IPS DF 6.9 (cell line): ENCODE data around the gene SH3TC1.

Source experiments
- DNase-seq: peaks from one replicate; pipeline ENCODE4 v3.0.0-alpha.2; 2013; ENCODE audit warnings: low read depth, low spot score
- H3K27ac ChIP-seq: one replicate; pipeline ENCODE4 v1.5.1; 2013; ENCODE audit warnings: low read length, control low read depth
- H3K27me3 ChIP-seq: 2 replicates; pipeline ENCODE4 v1.6.1; 2013; ENCODE audit warnings: mild to moderate bottlenecking, low read length; ENCODE audit not compliant: control insufficient read depth, insufficient read depth
- H3K36me3 ChIP-seq: 2 replicates; pipeline ENCODE4 v1.6.1; 2013; ENCODE audit warnings: low read length; ENCODE audit not compliant: control insufficient read depth, insufficient read depth
- H3K4me1 ChIP-seq: 2 replicates; pipeline ENCODE4 v1.6.1; 2013; ENCODE audit warnings: low read length; ENCODE audit not compliant: control insufficient read depth, insufficient read depth
- H3K4me3 ChIP-seq: 2 replicates; pipeline ENCODE4 v1.5.1; 2013; ENCODE audit warnings: mild to moderate bottlenecking, low read length
- H3K9me3 ChIP-seq: 2 replicates; pipeline ENCODE4 v1.6.1; 2013; ENCODE audit warnings: low read length, inconsistent platforms; ENCODE audit not compliant: control insufficient read depth, insufficient read depth
- WGBS: extraction: QIAGEN DNeasy Blood & Tissue Kit; methylation state at CpG from one replicate; pipeline ENCODE4 v1.1.7; 2013; ENCODE audit warnings: mixed read lengths, missing lambda C conversion rate; ENCODE audit not compliant: insufficient read length, insufficient coverage; 5-methylcytosine and 5-hydroxymethylcytosine counted together

Gene SH3TC1

DNA sequence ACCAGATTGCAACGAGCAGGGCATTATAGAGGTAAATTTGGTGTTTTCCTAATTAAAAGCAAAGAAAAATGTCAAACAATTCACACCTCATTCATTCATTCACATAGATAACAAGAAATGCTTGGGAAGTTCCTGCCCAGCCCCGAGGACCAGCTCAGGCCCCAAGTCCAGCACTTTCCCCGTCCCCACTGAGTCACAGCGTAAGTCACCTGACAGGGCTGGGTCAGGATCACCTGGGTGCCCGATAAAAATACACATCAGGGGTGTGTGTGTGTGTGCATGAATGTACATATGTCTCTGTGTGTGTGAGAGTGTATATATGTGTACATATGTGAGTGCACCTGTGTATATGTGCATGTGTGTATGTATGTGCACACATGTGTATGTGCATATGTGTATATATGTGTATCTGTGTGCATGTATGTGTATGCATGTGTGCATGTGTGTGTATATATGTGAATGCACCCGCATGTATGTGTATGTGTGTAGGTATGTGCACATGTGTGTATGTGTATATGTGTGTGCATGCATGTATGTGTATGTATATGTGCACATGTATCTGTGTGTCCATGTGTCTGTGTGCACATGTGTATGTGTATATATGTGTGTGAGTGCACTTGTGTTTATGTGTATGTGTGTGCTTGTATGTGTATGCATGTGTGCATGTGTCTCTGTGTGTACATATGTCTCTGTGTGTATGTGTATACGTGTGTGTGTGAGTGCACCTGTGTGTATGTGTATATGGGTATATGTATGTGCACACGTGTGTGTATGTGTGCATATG is 18.6 kb upstream of the SH3TC1 start:
- Histone ChIP-seq H3K27me3 (no peaks in the 10 kb centered on the region), H3K4me3 (no peak overlapping the region), H3K27ac (no peak overlapping the region), H3K36me3 (no peaks in the 10 kb centered on the region), H3K9me3 (no peaks in the 10 kb centered on the region), H3K4me1 (no peaks in the 10 kb centered on the region)
- WGBS, result no CpG with 5 or more reads among the region's 8 CpGs
- no peak for DNase-seq

DNA sequence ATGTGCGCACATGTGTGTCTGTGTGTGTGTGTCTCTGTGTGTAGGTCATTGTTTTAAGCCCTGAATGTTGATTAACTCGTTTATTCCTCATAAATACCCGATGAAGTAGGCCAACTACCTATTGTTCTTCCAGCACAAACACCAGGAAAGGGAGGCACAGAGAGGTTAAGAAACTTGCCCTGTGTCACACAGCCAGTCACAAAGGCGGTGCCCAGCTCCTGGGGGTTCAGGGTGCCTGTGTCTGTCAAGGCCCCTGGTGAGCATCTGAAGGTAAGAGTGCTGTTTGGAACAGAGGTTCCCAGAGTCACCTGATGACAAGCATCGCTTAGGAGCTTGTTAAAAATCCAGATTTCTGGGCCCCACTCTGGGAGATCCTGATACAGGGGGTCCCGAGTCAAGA is 18.0 kb upstream of the SH3TC1 start:
- no peak for DNase-seq
- no peaks in the 10 kb centered on the region for H3K27me3 ChIP-seq
- WGBS, result no CpG with 5 or more reads among the region's 6 CpGs
- no peaks in the 10 kb centered on the region for H3K36me3 ChIP-seq
- H3K27ac ChIP-seq, result no peak overlapping the region
- no peaks in the 10 kb centered on the region for H3K4me1 ChIP-seq
- no peak overlapping the region for H3K4me3 ChIP-seq
- H3K9me3 ChIP-seq, result no peaks in the 10 kb centered on the region

DNA sequence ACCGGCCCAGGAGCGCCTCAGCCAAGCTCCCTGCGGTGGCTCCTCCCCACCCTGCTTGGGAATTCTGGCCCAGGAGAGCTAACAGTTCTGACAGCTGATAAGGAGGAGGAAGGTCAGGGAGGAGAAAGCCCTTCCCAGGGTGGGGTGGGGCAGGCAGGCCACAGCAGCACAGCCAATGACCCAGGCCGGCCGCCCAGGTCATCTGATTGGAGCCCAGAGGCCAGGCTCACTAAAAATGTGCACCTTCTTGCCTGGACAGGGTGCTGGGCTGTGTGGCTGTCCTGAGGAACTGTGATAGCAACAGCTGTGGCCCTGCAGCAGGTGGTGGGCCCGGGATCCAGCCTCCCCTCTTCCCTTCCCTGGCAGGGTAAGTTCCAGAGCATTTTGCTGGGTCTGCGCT is 17.2 kb upstream of the SH3TC1 start:
- no peaks in the 10 kb centered on the region for H3K36me3 ChIP-seq
- no CpG with 5 or more reads among the region's 7 CpGs for WGBS
- no peaks in the 10 kb centered on the region for H3K9me3 ChIP-seq
- DNase-seq, result no peak
- H3K4me1 ChIP-seq, result no peaks in the 10 kb centered on the region
- H3K27ac ChIP-seq, result no peak overlapping the region
- H3K4me3 ChIP-seq, result no peak overlapping the region
- no peaks in the 10 kb centered on the region for H3K27me3 ChIP-seq

DNA sequence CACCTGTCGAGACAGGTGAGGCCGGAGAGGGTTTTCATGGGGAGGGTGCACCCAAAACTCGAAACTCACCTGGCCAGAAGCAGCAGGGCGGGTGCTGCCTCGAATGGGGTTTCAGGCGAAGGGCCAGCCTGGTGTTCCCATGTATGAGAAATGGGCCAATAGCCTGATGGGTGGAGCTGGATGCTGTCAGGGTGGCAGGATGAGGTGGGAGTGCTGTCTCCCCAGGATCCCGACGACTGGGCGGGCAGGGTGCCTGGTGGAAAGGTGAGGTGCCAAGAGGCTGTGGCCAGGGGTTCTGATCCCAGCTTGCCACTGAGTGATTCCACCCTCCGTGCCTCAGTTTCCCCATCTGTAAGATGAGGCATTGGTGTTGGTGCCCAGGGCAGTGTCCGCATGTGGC is 16.8 kb upstream of the SH3TC1 start:
- DNase-seq, result no peak
- H3K36me3 ChIP-seq, result no peaks in the 10 kb centered on the region
- no peaks in the 10 kb centered on the region for H3K4me1 ChIP-seq
- H3K4me3 ChIP-seq, result no peak overlapping the region
- H3K27ac ChIP-seq, result no peak overlapping the region
- no peaks in the 10 kb centered on the region for H3K9me3 ChIP-seq
- H3K27me3 ChIP-seq, result no peaks in the 10 kb centered on the region
- WGBS, result no CpG with 5 or more reads among the region's 11 CpGs

DNA sequence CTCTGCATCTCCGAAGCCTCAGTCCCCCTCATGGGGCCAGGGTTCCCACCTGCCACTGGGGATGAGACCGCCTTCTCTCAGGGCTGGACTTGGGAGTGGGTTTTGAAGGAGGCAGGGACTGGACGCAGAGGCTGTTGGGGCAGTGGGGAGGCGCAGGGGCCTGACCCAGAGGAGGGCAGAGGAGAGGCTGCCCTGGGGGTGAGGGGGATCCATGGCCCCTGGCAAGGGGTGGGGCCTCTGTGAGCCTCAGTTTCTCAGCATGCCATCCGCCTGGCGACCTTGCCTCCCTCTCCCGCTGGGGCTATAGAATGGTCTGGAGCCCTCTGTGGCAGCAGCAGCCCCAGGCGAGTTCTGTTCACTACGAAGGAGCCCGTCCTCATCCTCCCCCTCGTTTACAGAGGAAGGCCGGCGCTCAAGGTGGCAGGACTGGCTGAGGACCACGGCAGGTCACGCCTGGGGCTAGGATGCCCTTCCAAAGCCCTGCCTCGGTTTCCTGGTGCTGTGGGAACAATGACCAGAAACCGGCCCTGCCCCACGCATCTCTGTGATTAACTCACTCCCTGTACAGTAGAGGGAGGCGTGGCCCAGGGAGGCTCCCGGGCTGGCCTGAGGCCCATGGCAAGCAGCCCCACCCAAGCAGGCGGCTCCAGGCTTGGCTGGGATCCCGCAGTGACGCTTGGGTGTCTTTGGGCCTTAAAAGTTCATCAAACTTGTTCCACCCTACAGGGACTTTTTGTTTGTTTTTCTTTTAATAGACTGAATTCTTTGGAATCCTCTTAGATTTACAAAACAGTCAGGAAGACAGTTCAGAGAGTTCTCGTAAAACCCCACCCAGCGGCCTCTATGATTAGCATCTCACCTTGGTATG is 16.0 kb upstream of the SH3TC1 start:
- no peaks in the 10 kb centered on the region for H3K9me3 ChIP-seq
- no peaks in the 10 kb centered on the region for H3K4me1 ChIP-seq
- WGBS, result no CpG with 5 or more reads among the region's 25 CpGs
- H3K27ac ChIP-seq, result no peak overlapping the region
- H3K4me3 ChIP-seq, result no peak overlapping the region; the same call in 1 of the 2 replicates
- no peaks in the 10 kb centered on the region for H3K36me3 ChIP-seq
- H3K27me3 ChIP-seq, result no peaks in the 10 kb centered on the region
- DNase-seq, result no peak

DNA sequence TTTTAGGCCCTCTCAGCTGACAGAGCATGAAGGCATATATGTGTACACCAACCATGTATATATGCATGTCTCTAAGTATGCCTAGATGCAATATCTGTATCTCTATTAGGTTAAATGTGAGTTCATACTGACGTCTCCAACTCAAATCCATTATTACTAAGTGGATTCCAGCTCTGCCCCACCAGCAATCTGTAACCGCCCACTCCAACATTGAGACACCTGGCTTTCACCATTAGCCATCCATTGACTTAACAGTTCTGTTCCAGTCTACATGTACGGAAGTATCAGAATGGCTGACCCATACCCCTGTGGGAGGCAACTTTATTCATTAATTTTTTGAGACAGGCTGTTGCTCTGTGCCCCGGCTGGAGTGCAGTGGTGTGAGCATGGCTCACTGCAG is 15.0 kb upstream of the SH3TC1 start:
- no CpG with 5 or more reads among the region's 4 CpGs for WGBS
- Histone ChIP-seq H3K27ac (no peak overlapping the region), H3K4me1 (no peaks in the 10 kb centered on the region), H3K27me3 (no peaks in the 10 kb centered on the region), H3K4me3 (no peak overlapping the region), H3K9me3 (no peaks in the 10 kb centered on the region), H3K36me3 (no peaks in the 10 kb centered on the region)
- DNase-seq, result no peak

DNA sequence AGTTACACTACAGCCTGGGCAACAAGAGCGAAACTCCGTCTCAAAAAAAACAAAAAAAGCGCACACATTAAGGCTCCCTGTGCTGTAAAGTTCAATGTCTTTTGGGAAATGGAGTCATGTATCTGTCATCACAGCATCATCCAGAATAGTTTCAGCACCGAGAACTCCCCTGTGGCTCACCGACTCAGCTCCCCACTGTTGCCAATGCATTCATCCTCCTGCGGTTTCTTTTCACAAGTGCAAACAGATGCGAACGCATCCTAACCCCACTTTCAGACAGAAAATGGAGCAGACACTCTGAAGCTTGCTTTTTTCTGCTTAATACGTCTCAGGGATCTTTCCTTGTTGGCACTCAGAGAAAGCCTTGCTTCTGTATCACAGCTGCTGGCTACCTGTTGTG is 13.8 kb upstream of the SH3TC1 start:
- WGBS, result no CpG with 5 or more reads among the region's 9 CpGs
- Histone ChIP-seq H3K27ac (no peak overlapping the region), H3K27me3 (no peaks in the 10 kb centered on the region), H3K9me3 (no peaks in the 10 kb centered on the region), H3K4me3 (no peak overlapping the region), H3K36me3 (no peaks in the 10 kb centered on the region), H3K4me1 (no peaks in the 10 kb centered on the region)
- no peak for DNase-seq

DNA sequence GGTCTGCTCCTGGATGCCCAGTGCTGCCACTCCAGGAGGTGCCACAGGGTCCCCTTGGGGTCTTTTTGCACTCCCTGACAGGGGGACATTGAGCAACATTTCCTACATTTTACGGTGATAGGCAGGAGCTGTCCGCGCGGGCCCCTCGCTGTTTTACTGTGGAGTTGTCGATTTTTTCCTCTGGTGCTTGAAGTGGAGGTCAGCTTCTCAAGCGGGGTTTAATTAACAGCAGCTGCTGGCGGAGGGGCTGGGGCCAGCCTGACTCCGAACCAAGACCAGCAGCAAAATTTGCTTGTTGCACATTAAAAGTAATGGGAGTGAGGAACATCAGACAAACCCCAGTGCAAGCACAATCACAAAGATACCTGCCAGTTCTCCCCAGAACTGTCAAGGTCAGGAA is 13.2 kb upstream of the SH3TC1 start:
- DNase-seq, result no peak
- no CpG with 5 or more reads among the region's 9 CpGs for WGBS

DNA sequence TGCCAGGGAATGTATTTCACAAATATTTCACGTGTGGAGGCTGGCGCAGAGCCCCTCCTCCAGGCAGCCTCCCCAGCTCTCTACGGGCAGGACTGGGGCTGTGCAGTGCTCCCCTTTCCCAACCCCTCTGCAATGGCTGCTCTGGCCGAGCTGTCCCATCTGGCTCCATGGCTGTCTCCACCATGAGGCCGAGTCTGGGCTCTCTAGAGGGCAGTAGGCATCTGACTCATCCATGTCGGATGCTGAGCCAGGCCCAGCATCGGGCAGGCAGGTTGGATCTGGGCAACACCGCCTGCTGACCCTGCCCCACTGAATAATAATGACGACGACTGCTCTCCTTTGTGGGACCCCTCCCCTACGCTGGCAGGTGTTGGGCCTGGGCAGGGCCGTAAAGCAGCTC is 11.0 kb upstream of the SH3TC1 start:
- Histone ChIP-seq H3K9me3 (no peaks in the 10 kb centered on the region), H3K36me3 (no peaks in the 10 kb centered on the region), H3K4me3 (no peak overlapping the region), H3K4me1 (no peaks in the 10 kb centered on the region), H3K27ac (no peak overlapping the region), H3K27me3 (no peaks in the 10 kb centered on the region)
- WGBS, result no CpG with 5 or more reads among the region's 12 CpGs
- DNase-seq, result no peak

More for the DNA sequence above, 13.2 kb upstream of the SH3TC1 start:
- Histone ChIP-seq H3K27ac (no peak overlapping the region), H3K36me3 (no peaks in the 10 kb centered on the region), H3K4me3 (no peak overlapping the region), H3K27me3 (no peaks in the 10 kb centered on the region), H3K4me1 (no peaks in the 10 kb centered on the region), H3K9me3 (no peaks in the 10 kb centered on the region)

DNA sequence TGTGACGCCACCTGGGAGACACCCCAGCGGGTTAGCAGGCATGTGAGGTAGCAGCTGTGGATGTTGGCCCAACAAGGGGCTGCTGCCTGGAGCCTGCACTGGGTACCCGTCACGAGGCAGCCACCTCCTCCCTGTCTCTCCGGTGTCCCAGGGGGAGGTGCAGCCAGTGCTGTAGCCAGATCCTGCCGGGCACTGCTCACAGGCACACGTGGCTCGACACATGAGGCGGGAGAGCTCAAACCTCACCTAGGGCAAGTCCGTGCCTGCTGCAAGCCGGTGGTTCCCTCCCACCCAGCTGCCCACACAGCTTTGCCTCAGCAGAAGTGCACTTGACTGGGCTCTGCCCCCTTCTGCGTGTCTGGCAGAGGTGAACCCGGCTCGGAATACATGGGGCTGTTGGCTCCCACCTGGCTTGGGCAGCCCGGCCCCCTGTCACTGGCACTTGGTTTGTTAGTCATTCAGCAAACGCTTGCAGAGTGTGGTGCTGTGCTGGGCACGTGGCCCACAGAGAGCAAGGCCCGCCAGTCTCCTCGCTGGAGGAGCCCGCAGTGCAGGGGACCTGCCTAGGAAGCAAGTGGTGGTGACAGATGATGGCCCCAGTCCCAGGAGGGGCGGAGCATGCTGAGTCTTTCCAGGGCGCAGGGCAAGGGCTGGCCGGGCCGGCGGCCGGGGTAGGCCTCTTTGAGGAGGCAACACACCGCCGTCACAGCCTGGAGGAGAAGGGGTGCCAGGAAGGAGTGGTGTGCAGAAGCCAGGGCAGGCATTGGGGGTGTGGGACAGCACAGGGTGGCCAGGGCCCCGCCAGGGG is 10.1 kb upstream of the SH3TC1 start:
- no peak for DNase-seq
- Histone ChIP-seq H3K4me1 (peaks cover 2% of the 10 kb centered on the region; the same call in 1 of the 2 replicates), H3K4me3 (no peak overlapping the region), H3K27me3 (no peaks in the 10 kb centered on the region), H3K36me3 (no peaks in the 10 kb centered on the region), H3K27ac (no peak overlapping the region), H3K9me3 (no peaks in the 10 kb centered on the region)
- WGBS, result no CpG with 5 or more reads among the region's 29 CpGs
